Esophagus squamous epithelium (tissue), 5 donors: ENCODE measurements around the gene NGF. TPM values are rescaled to one million over a fixed set of nuclear protein-coding genes. Genes with fewer than 3 reads are reported as not detected.

Experiments
- DNase-seq: peaks from one replicate; lab custom pipeline; 2025; lab: John Stamatoyannopoulos, UW
- H3K27ac ChIP-seq, 4 donors: fragments of 200-600 bp; sonication (generic); one replicate each; pipeline ENCODE4 v1.5.1; 2016 to 2019; ENCODE audit warnings: mild to moderate bottlenecking in 1 of 4
- H3K27me3 ChIP-seq, 4 donors: fragments of 200-600 bp; sonication (generic); 1 replicate in 3 of 4; 2 replicates in 1 of 4; pipeline versions ENCODE4 v1.5.1 to v1.6.0; 2017 to 2021; ENCODE audit warnings: antibody characterized with exemption in 1 of 4
- H3K36me3 ChIP-seq, 3 donors: fragments of 200-600 bp; sonication (generic); one replicate each; pipeline ENCODE4 v1.5.1; 2016 to 2019
- H3K4me1 ChIP-seq, 3 donors: fragments of 200-600 bp; sonication (generic); one replicate each; pipeline ENCODE4 v1.5.1; 2017 to 2019
- H3K4me3 ChIP-seq, 4 donors: fragments of 200-600 bp; sonication (generic); 1 replicate in 3 of 4; 2 replicates in 1 of 4; pipeline ENCODE4 v1.5.1; 2016 to 2019; ENCODE audit warnings: mild to moderate bottlenecking in 2 of 4, moderate library complexity in 1 of 4
- H3K9me3 ChIP-seq, 3 donors: fragments of 200-600 bp; sonication (generic); one replicate each; pipeline ENCODE4 v1.5.1; 2016 to 2019
- POLR2A ChIP-seq, 4 donors: fragments of 450-650 bp; IDR thresholded peaks; one replicate each; pipeline ENCODE4 v1.6.1; 2017; ENCODE audit warnings: antibody characterized with exemption in 4 of 4, mild to moderate bottlenecking in 4 of 4, moderate library complexity in 3 of 4
- WGBS, 2 donors: methylation state at CpG; one replicate each; pipeline ENCODE4 v1.1.5; 2018; 5-methylcytosine and 5-hydroxymethylcytosine counted together
- intact Hi-C: fragments of 100-400 bp; cut with DNase I; formaldehyde crosslinking; loops from one replicate; pipeline ENCODE4 v1.15.0; 2022
- total RNA-seq, 4 donors: library from RNA; depleted of rRNA; stranded (reverse); fragments of >200 nt; gene quantifications; one replicate each; pipeline ENCODE4 v1.1.0, GENCODE V29; 2016
- TF ChIP-seq, protein P1 (sequence below), 6 experiments: fragments of 450-650 bp in 4 of 6; fragments of 200-600 bp in 2 of 6; sonication (generic) in 2 of 6; IDR thresholded peaks; one replicate each; pipeline ENCODE4 v1.5.1; 2016 to 2019; ENCODE audit warnings: antibody characterized with exemption in 6 of 6, mild to moderate bottlenecking in 4 of 6, moderate library complexity in 4 of 6
- donor health status: DM: yes; HTN: yes; CAD: no.

Gene NGF
- total RNA-seq, 4 donors from 2014 or later = 1.9 TPM; not detected in 3

- WGBS, 2 donors = 77 to 83% methylated on average over 3 of the region's 3 CpGs
- no peaks in the 10 kb centered on the region for H3K27me3 ChIP-seq
- no peaks in the 10 kb centered on the region for H3K36me3 ChIP-seq
- peaks cover 0 to 9% (median 8%) of the 10 kb centered on the region in 3 donors for H3K9me3 ChIP-seq
- H3K4me3 ChIP-seq = no peak overlapping the region
- DNase-seq = no peak
- intact Hi-C loops = no loop called here
- H3K27ac ChIP-seq = no peak overlapping the region
- TF ChIP-seq, protein P1, sequence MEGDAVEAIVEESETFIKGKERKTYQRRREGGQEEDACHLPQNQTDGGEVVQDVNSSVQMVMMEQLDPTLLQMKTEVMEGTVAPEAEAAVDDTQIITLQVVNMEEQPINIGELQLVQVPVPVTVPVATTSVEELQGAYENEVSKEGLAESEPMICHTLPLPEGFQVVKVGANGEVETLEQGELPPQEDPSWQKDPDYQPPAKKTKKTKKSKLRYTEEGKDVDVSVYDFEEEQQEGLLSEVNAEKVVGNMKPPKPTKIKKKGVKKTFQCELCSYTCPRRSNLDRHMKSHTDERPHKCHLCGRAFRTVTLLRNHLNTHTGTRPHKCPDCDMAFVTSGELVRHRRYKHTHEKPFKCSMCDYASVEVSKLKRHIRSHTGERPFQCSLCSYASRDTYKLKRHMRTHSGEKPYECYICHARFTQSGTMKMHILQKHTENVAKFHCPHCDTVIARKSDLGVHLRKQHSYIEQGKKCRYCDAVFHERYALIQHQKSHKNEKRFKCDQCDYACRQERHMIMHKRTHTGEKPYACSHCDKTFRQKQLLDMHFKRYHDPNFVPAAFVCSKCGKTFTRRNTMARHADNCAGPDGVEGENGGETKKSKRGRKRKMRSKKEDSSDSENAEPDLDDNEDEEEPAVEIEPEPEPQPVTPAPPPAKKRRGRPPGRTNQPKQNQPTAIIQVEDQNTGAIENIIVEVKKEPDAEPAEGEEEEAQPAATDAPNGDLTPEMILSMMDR (IDR thresholded peaks at IDR 0.05) = no peak
- TF ChIP-seq POLR2A (IDR thresholded peaks at IDR 0.05) = no peak
- peaks cover 0 to 17% (median 0%) of the 10 kb centered on the region in 3 donors for H3K4me1 ChIP-seq
Measured at GRCh38 chr1:115278211-115278610, 59.8 kb downstream of the NGF start.

DNA sequence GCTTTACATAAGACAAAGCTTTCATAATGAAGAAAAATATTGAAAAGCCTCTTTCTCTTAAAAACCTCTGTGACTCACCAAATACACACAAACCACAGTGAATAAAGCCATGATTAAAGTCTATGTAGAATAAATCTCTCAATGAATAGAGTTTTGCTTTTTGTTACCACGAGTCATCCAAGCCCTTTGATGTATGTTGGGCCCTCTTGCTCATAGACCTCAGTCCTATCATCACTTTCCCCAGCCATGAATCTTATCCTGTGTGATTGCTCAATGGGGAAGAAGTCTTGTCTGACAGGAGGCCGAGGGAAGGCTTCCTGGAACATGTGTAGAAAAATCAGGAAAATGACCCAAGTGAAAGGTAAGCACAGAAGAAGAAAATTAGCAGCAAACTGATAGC is 60.8 kb downstream of the NGF start:
- TF ChIP-seq POLR2A (IDR thresholded peaks at IDR 0.05) = no peak
- TF ChIP-seq, protein P1 (IDR thresholded peaks at IDR 0.05) = no peak
- intact Hi-C loops = no loop called here
- Histone ChIP-seq H3K9me3 (peaks cover 0 to 9% (median 8%) of the 10 kb centered on the region in 3 donors), H3K4me3 (no peak overlapping the region), H3K36me3 (no peaks in the 10 kb centered on the region), H3K27ac (no peak overlapping the region), H3K27me3 (no peaks in the 10 kb centered on the region), H3K4me1 (peaks cover 0 to 14% (median 0%) of the 10 kb centered on the region in 3 donors)
- no peak for DNase-seq
- WGBS, 2 donors = 8 to 9% methylated on average over 1 to 2 of the region's 2 CpGs

DNA sequence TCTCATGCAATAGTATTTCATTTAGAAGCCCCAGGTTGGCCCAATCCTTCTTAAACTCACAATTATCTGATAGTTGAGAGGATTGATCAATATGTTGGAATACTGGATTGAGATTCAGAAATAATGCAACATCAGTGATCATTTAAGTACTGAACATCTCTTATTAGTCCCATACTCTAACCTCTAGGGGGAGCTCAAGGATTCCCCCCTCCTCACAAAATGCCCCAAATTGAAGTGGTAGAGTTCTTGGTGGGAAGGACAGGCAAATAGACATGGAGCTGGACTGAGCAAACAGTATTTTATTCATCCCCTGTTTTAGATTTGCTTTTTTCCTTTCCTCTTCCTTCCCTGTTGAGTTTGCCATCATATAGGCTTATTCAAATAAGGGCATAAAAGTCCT is 62.8 kb downstream of the NGF start:
- H3K4me3 ChIP-seq = no peak overlapping the region
- H3K36me3 ChIP-seq = no peaks in the 10 kb centered on the region
- peaks cover 0 to 9% (median 0%) of the 10 kb centered on the region in 3 donors for H3K4me1 ChIP-seq
- intact Hi-C loops = no loop called here
- TF ChIP-seq, protein P1 (IDR thresholded peaks at IDR 0.05) = peak in 2 of 6 experiments; percentile 19 to 47
- no peak for TF ChIP-seq POLR2A (IDR thresholded peaks at IDR 0.05)
- H3K9me3 ChIP-seq = peaks cover 0 to 9% (median 8%) of the 10 kb centered on the region in 3 donors
- H3K27ac ChIP-seq = no peak overlapping the region
- no peaks in the 10 kb centered on the region for H3K27me3 ChIP-seq
- no peak for DNase-seq

DNA sequence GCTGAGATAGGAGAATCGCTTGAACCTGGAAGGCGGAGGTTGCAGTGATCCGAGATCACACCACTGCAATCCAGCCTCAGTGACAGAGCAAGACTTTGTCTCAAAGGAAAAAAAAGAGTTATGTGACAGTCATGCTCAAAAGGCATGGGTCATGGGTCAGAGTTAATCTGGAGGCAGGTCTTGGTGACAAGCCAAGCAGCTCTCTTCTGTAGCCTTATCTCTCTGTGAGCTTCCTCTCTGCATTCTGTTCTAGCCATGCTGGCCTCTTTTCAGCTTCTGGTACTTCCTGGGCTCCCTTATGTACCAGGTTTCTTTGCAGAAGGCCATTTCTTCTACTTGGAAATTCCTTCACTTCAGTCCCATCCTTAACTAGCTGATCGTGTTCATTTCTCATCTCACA is 63.6 kb downstream of the NGF start:
- H3K9me3 ChIP-seq = peaks cover 0 to 9% (median 8%) of the 10 kb centered on the region in 3 donors
- no peak for DNase-seq
- 90 to 100% methylated on average over 1 to 4 of the region's 4 CpGs for WGBS, 2 donors

DNA sequence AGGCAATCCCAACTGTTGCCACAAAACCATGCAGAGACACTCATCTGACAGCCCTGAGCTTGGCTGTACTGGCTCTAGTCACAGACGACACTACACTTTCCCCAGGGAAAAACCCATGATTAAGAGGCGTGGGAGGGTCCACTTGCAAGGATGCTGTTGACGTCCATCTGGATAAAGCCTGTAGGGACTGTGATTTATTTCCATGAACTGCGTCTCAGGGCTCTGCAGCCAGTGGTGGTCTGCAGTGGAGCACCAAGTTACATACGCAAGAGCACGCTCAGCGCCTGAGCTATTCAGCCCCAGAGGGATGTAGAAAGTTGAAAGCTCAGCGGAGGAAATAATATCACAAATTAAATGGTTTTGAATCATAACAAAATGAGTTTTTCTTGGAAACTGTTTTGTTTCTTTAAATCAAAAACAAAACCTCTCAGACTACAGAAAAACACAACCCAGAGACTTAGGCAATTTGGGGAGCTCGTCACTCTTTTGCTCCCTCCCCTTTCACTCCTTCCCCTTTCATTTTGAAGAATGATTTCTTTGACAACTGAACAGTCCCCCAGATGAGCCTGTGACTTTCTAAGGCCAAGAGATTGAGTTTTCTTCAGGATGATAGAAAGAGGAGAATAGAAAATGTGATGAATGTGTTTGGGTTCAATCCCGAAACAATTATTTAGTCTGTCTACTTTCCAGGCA is 71.2 kb downstream of the NGF start:
- no peak for DNase-seq
- Histone ChIP-seq H3K4me3 (no peak overlapping the region), H3K4me1 (no peaks in the 10 kb centered on the region), H3K9me3 (no peaks in the 10 kb centered on the region), H3K36me3 (no peaks in the 10 kb centered on the region), H3K27ac (no peak overlapping the region), H3K27me3 (no peaks in the 10 kb centered on the region)
- WGBS, 2 donors = 58 to 64% methylated on average over 9 to 10 of the region's 10 CpGs
- TF ChIP-seq POLR2A (IDR thresholded peaks at IDR 0.05) = no peak
- TF ChIP-seq, protein P1 (IDR thresholded peaks at IDR 0.05) = no peak
- intact Hi-C loops = no loop called here

More for the DNA sequence above, 63.6 kb downstream of the NGF start:
- intact Hi-C loops = no loop called here
- Histone ChIP-seq H3K27me3 (no peaks in the 10 kb centered on the region), H3K4me1 (peaks cover 0 to 2% (median 0%) of the 10 kb centered on the region in 3 donors), H3K36me3 (no peaks in the 10 kb centered on the region), H3K27ac (no peak overlapping the region), H3K4me3 (no peak overlapping the region)
- TF ChIP-seq, protein P1 (IDR thresholded peaks at IDR 0.05) = no peak
- no peak for TF ChIP-seq POLR2A (IDR thresholded peaks at IDR 0.05)
